ENCODE results near the gene RALGAPA1. TPM values are rescaled to one million over a fixed set of nuclear protein-coding genes. Genes with fewer than 3 reads are reported as not detected.

The RALGAPA1 gene
- polyA plus RNA-seq, 3 donors from 2014 or later: 13.1 to 31.2 (median 19.8) TPM

- Mint-ChIP-seq H3K27me3 (ENCODE audit: low read depth in 3 of 3) (peaks cover 17 to 35% (median 19%) of the 10 kb centered on the region in 3 donors), H3K9me3 (no peaks in the 10 kb centered on the region), H3K27ac (no peak overlapping the region), H3K4me1 (peaks cover 12 to 18% of the 10 kb centered on the region in 2 donors), H3K36me3 (peaks cover 9 to 24% (median 22%) of the 10 kb centered on the region in 3 donors), H3K4me3 (peak overlapping the region; percentile 33 to 82 (median 79))
- no peak for DNase-seq
Observed at GRCh38 chr14:35535483-35536112, 273.5 kb downstream of the RALGAPA1 start.

DNA sequence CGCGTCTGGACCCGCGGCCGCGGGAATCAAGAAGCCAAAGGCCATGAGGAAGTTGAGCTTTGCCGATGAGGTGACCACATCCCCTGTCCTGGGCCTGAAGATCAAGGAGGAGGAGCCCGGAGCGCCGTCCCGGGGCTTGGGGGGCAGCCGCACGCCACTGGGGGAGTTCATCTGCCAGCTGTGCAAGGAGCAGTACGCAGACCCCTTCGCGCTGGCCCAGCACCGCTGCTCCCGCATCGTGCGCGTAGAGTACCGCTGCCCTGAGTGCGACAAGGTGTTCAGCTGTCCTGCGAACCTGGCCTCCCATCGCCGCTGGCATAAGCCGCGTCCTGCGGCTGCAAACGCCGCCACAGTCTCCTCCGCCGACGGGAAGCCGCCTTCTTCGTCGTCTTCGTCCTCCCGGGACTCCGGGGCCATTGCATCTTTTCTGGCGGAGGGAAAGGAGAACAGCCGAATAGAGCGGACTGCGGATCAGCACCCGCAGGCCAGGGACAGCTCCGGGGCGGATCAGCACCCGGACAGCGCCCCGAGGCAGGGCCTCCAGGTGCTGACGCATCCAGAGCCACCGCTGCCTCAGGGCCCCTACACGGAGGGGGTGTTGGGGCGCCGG, 274.1 kb downstream of the RALGAPA1 start:
- H3K36me3 Mint-ChIP-seq: peaks cover 9 to 21% (median 18%) of the 10 kb centered on the region in 3 donors
- no peak overlapping the region for H3K27ac Mint-ChIP-seq
- peak overlapping the region; percentile 78 to 82 (median 80) for H3K4me3 Mint-ChIP-seq

GRCh38 chr14:35534208-35534872, 274.8 kb downstream of the RALGAPA1 start:
- Mint-ChIP-seq H3K9me3 (no peaks in the 10 kb centered on the region), H3K27ac (no peak overlapping the region), H3K27me3 (ENCODE audit: low read depth in 3 of 3) (peaks cover 19 to 44% (median 22%) of the 10 kb centered on the region in 3 donors), H3K4me3 (peak overlapping the region; percentile 68 to 84 (median 80)), H3K4me1 (peaks cover 12 to 18% of the 10 kb centered on the region in 2 donors), H3K36me3 (peaks cover 5 to 19% (median 14%) of the 10 kb centered on the region in 3 donors)
- DNase-seq: peak in 2 of 3 donors; percentile 2 to 8

More for the DNA sequence above, 274.1 kb downstream of the RALGAPA1 start:
- peak; percentile 60 to 68 (median 67) for DNase-seq
- no peaks in the 10 kb centered on the region for H3K9me3 Mint-ChIP-seq
- H3K27me3 Mint-ChIP-seq (ENCODE audit: low read depth in 3 of 3): peaks cover 21 to 39% (median 21%) of the 10 kb centered on the region in 3 donors
- H3K4me1 Mint-ChIP-seq: peaks cover 12 to 18% of the 10 kb centered on the region in 2 donors

GRCh38 chr14:35533357-35534207, 275.5 kb downstream of the RALGAPA1 start, which contains the start of gene INSM2:
Gene INSM2 (plus strand): TSS chr14:35534164. CDS start chr14:35534253, 89 bp downstream.
- Mint-ChIP-seq H3K27ac (no peak within 1 kb of the TSS), H3K4me1 (peaks cover 12 to 18% of the 10 kb centered on the region in 2 donors), H3K27me3 (ENCODE audit: low read depth in 3 of 3) (peaks cover 19 to 46% (median 22%) of the 10 kb centered on the region in 3 donors), H3K4me3 (peak within 1 kb of the TSS; percentile 78 to 84 (median 81)), H3K36me3 (peaks cover 5 to 19% (median 14%) of the 10 kb centered on the region in 3 donors), H3K9me3 (no peaks in the 10 kb centered on the region)
- peak; percentile 24 to 32 (median 26) for DNase-seq

DNA sequence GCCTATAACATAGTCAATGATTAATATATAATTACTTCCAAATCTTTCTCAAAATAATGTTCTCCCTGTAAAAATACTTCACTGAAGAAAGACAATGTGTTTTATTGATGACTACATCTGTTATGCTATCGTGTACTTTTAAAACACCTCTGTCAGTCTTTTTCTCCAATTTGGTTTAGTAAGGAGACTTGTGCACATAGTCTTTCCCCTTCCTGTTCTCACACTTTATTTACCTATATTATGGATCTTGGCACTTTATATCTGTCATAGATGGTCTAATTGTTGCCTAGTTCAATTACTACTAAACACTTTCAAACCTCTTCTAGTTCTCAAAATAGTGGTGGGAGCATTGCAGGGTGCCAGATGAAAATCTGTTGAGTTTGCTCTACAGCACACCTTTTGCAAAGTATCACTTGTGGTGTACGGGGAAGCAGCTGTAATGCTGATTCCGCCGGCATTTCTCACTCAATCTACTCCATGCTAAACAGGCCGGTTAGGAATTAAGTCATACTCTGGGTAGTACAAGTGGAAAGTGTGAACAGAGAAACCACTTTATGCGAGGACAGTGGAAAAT, 276.2 kb downstream of the RALGAPA1 start:
- Mint-ChIP-seq H3K9me3 (no peaks in the 10 kb centered on the region), H3K36me3 (peaks cover 0 to 14% (median 8%) of the 10 kb centered on the region in 3 donors), H3K27me3 (ENCODE audit: low read depth in 3 of 3) (peaks cover 19 to 47% (median 22%) of the 10 kb centered on the region in 3 donors), H3K4me1 (peaks cover 12 to 18% of the 10 kb centered on the region in 2 donors), H3K27ac (no peak overlapping the region), H3K4me3 (peak overlapping the region; percentile 65 to 84 (median 81))
- no peak for DNase-seq

- H3K4me1 Mint-ChIP-seq: peaks cover 12 to 18% of the 10 kb centered on the region in 2 donors
- H3K36me3 Mint-ChIP-seq: peaks cover 0 to 10% (median 5%) of the 10 kb centered on the region in 3 donors
- H3K4me3 Mint-ChIP-seq: peak overlapping the region in 1 of 5 donors; percentile 15
- no peak overlapping the region for H3K27ac Mint-ChIP-seq
- no peaks in the 10 kb centered on the region for H3K9me3 Mint-ChIP-seq
- no peak for DNase-seq
- peaks cover 21 to 47% (median 22%) of the 10 kb centered on the region in 3 donors for H3K27me3 Mint-ChIP-seq (ENCODE audit: low read depth in 3 of 3)
Observed at GRCh38 chr14:35531960-35532747, 276.9 kb downstream of the RALGAPA1 start.

DNA sequence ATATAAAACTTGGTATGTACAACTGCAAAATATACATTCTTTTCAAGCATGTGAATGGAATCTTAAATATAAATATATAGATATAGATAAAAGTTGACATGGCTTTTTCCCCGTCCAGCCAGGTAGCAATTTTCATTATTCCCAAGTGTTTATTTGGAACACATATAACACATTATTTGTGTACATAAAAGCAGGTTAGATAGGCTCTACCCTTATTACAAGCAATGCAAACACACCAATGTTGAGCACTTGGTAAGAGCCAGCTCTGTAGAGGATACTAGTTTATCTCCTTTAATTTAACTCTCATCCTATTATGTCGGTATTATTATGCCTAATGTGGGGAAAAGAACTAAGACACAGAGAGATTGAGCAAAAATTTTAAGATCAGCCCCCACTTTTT, 282.1 kb downstream of the RALGAPA1 start:
- peaks cover 0 to 2% (median 0%) of the 10 kb centered on the region in 6 donors for H3K9me3 Mint-ChIP-seq
- no peaks in the 10 kb centered on the region for H3K4me1 Mint-ChIP-seq
- H3K4me3 Mint-ChIP-seq: no peak overlapping the region
- H3K27me3 Mint-ChIP-seq (ENCODE audit: low read depth in 3 of 3): peaks cover 11 to 30% (median 13%) of the 10 kb centered on the region in 3 donors
- H3K27ac Mint-ChIP-seq: no peak overlapping the region
- DNase-seq: no peak
- H3K36me3 Mint-ChIP-seq: no peaks in the 10 kb centered on the region

GRCh38 chr14:35525695-35526094, 283.4 kb downstream of the RALGAPA1 start:
- no peak for DNase-seq
- Mint-ChIP-seq H3K4me3 (no peak overlapping the region), H3K27me3 (ENCODE audit: low read depth in 3 of 3) (peaks cover 8 to 22% (median 8%) of the 10 kb centered on the region in 3 donors), H3K4me1 (no peaks in the 10 kb centered on the region), H3K36me3 (no peaks in the 10 kb centered on the region), H3K9me3 (peaks cover 0 to 2% (median 0%) of the 10 kb centered on the region in 6 donors), H3K27ac (no peak overlapping the region)

- no peak for DNase-seq
- Mint-ChIP-seq H3K9me3 (peaks cover 0 to 2% (median 0%) of the 10 kb centered on the region in 6 donors), H3K27me3 (ENCODE audit: low read depth in 3 of 3) (peaks cover 2 to 13% (median 11%) of the 10 kb centered on the region in 3 donors), H3K27ac (no peak overlapping the region), H3K4me3 (no peak overlapping the region), H3K4me1 (no peaks in the 10 kb centered on the region), H3K36me3 (no peaks in the 10 kb centered on the region)
Observed at GRCh38 chr14:35519986-35520385, 289.1 kb downstream of the RALGAPA1 start.

GRCh38 chr14:35515916-35516315, 293.2 kb downstream of the RALGAPA1 start:
- no peak overlapping the region for H3K27ac Mint-ChIP-seq
- H3K4me3 Mint-ChIP-seq: no peak overlapping the region
- H3K36me3 Mint-ChIP-seq: peaks cover 0 to 3% (median 0%) of the 10 kb centered on the region in 3 donors
- peaks cover 0 to 10% (median 8%) of the 10 kb centered on the region in 3 donors for H3K27me3 Mint-ChIP-seq (ENCODE audit: low read depth in 3 of 3)
- no peak for DNase-seq
- H3K9me3 Mint-ChIP-seq: no peaks in the 10 kb centered on the region
- H3K4me1 Mint-ChIP-seq: no peaks in the 10 kb centered on the region

- Mint-ChIP-seq H3K9me3 (no peaks in the 10 kb centered on the region), H3K27ac (no peak overlapping the region), H3K4me3 (no peak overlapping the region), H3K36me3 (peaks cover 0 to 3% (median 0%) of the 10 kb centered on the region in 3 donors), H3K27me3 (ENCODE audit: low read depth in 3 of 3) (peaks cover 0 to 4% (median 0%) of the 10 kb centered on the region in 3 donors), H3K4me1 (no peaks in the 10 kb centered on the region)
- DNase-seq: no peak
Observed at GRCh38 chr14:35512765-35513164, 296.3 kb downstream of the RALGAPA1 start.

- Mint-ChIP-seq H3K27me3 (ENCODE audit: low read depth in 3 of 3) (peaks cover 0 to 8% (median 0%) of the 10 kb centered on the region in 3 donors), H3K36me3 (peaks cover 0 to 3% (median 0%) of the 10 kb centered on the region in 3 donors), H3K27ac (no peak overlapping the region), H3K9me3 (no peaks in the 10 kb centered on the region), H3K4me3 (no peak overlapping the region), H3K4me1 (no peaks in the 10 kb centered on the region)
- DNase-seq: no peak
Observed at GRCh38 chr14:35509846-35510245, 299.2 kb downstream of the RALGAPA1 start.
